KMS-11 (cell line): Measurements from ENCODE around the gene RBM20.

Source experiments
- H2AFZ ChIP-seq: fragments of 200-600 bp; sonication (generic); 2 replicates; pipeline ENCODE4 v1.6.1; 2016; ENCODE audit warnings: antibody characterized with exemption, mixed run types, low read depth
- H3K27ac ChIP-seq: fragments of 200-600 bp; sonication (generic); 2 replicates; pipeline ENCODE4 v1.6.1; 2016; ENCODE audit warnings: mild to moderate bottlenecking, mixed run types
- H3K27me3 ChIP-seq: fragments of 200-600 bp; sonication (generic); 2 replicates; pipeline ENCODE4 v1.6.1; 2017; ENCODE audit warnings: mild to moderate bottlenecking, low read depth, mixed run types, moderate library complexity; ENCODE audit not compliant: insufficient read depth
- H3K36me3 ChIP-seq: fragments of 200-600 bp; sonication (generic); 2 replicates; pipeline ENCODE4 v1.6.1; 2017; ENCODE audit warnings: mild to moderate bottlenecking, mixed run types; ENCODE audit not compliant: insufficient read depth
- H3K4me1 ChIP-seq: fragments of 200-600 bp; sonication (generic); 2 replicates; pipeline ENCODE4 v1.6.1; 2016; ENCODE audit warnings: mild to moderate bottlenecking, low read depth, mixed run types; ENCODE audit not compliant: poor library complexity, severe bottlenecking
- H3K4me2 ChIP-seq: fragments of 200-600 bp; sonication (generic); 2 replicates; pipeline ENCODE4 v1.7.0; 2016; ENCODE audit warnings: mild to moderate bottlenecking, mixed run types
- H3K4me3 ChIP-seq: fragments of 200-600 bp; sonication (generic); IDR thresholded peaks from 2 replicates; pipeline ENCODE4 v1.6.1; 2017; ENCODE audit warnings: low read depth, low read length, mixed read lengths; ENCODE audit not compliant: insufficient read depth
- H3K79me2 ChIP-seq: fragments of 200-600 bp; sonication (generic); 2 replicates; pipeline ENCODE4 v1.6.1; 2016; ENCODE audit warnings: low read depth, mixed run types; ENCODE audit not compliant: insufficient read depth
- H3K9ac ChIP-seq: fragments of 200-600 bp; sonication (generic); 2 replicates; pipeline ENCODE4 v1.6.1; 2016; ENCODE audit warnings: mild to moderate bottlenecking, mixed run types
- H4K20me1 ChIP-seq: fragments of 200-600 bp; sonication (generic); 2 replicates; pipeline ENCODE4 v1.6.1; 2016; ENCODE audit warnings: mild to moderate bottlenecking, mixed run types; ENCODE audit not compliant: insufficient read depth
- TF ChIP-seq, protein P1 (sequence below): fragments of 200-600 bp; sonication (generic); conservative IDR thresholded peaks from 2 replicates; pipeline ENCODE4 v1.6.1; 2017; ENCODE audit warnings: low read depth, mild to moderate bottlenecking, antibody characterized with exemption, low read length, moderate library complexity, mixed read lengths

RBM20 gene

DNA sequence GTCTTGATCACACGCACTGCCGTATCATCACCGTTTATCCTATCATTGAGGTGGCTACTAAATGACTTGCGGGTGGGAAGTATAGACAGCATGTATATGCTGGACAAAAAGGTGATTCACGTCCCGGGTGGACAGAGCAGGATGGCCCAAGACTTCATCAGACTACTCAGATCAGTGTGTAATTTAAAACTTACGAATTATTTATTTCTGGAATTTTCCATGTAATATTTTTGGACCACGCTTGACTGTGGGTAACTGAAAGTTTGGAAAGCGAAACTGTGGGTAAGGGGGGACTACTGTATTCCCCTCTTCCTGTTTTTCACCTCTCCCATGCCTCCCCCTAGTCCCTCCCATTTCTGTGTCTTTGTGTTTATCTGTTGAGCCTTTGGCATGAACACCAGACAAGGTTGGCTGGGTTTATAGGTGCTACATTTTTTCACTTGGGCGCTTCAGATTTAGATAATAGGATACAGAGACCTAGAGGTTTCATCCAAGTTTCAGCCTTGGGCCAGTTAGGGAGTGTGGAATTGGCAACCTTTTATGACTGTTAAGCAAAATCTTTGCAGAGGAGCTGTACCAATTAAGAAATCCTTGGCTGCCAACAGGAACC lies 55.8 kb downstream of the RBM20 start:
- Histone ChIP-seq H4K20me1 (no peaks in the 10 kb centered on the region), H3K27ac (no peak overlapping the region), H3K27me3 (no peaks in the 10 kb centered on the region), H2AFZ (no peak overlapping the region), H3K79me2 (no peaks in the 10 kb centered on the region), H3K9ac (no peak overlapping the region), H3K4me3 (no peak overlapping the region), H3K4me1 (no peaks in the 10 kb centered on the region), H3K4me2 (no peak overlapping the region), H3K36me3 (no peaks in the 10 kb centered on the region)
- TF ChIP-seq, protein P1, sequence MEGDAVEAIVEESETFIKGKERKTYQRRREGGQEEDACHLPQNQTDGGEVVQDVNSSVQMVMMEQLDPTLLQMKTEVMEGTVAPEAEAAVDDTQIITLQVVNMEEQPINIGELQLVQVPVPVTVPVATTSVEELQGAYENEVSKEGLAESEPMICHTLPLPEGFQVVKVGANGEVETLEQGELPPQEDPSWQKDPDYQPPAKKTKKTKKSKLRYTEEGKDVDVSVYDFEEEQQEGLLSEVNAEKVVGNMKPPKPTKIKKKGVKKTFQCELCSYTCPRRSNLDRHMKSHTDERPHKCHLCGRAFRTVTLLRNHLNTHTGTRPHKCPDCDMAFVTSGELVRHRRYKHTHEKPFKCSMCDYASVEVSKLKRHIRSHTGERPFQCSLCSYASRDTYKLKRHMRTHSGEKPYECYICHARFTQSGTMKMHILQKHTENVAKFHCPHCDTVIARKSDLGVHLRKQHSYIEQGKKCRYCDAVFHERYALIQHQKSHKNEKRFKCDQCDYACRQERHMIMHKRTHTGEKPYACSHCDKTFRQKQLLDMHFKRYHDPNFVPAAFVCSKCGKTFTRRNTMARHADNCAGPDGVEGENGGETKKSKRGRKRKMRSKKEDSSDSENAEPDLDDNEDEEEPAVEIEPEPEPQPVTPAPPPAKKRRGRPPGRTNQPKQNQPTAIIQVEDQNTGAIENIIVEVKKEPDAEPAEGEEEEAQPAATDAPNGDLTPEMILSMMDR: no peak

DNA sequence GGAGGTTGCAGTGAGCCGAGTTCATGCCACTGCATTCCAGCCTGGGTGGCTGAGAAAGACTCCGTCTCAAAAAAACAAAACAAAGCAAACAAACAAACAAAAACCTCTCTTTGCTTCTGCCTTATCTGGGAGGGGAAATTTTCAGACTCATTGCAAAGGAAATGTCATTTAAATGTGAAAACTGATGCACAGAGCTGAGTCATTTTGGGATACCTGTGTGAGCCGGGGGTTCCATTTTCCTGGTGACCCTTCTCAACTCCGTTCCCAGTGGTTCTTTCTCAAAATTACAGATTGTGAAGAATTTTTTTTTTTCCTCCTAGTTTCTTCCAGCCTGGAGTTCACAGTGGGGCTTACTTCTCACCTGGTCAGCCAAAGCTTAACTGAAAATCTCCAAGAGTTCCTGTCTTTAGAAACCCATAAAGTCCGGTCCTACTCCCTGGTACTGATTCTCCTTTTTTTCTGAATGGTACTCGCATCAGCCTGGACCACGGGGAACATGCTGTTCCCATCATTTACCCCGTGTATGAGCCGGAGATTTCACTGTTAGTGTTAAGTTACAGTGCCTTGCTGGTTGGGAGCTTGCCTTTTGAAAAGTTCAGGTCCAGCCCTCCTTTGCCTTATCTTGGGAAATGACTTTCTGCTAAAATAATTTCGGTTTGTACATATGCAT lies 56.9 kb downstream of the RBM20 start:
- TF ChIP-seq, protein P1: no peak
- Histone ChIP-seq H3K9ac (no peak overlapping the region), H3K79me2 (no peaks in the 10 kb centered on the region), H3K4me1 (no peaks in the 10 kb centered on the region), H4K20me1 (no peaks in the 10 kb centered on the region), H3K27ac (no peak overlapping the region), H3K36me3 (no peaks in the 10 kb centered on the region), H2AFZ (no peak overlapping the region), H3K27me3 (no peaks in the 10 kb centered on the region), H3K4me2 (no peak overlapping the region), H3K4me3 (no peak overlapping the region)

DNA sequence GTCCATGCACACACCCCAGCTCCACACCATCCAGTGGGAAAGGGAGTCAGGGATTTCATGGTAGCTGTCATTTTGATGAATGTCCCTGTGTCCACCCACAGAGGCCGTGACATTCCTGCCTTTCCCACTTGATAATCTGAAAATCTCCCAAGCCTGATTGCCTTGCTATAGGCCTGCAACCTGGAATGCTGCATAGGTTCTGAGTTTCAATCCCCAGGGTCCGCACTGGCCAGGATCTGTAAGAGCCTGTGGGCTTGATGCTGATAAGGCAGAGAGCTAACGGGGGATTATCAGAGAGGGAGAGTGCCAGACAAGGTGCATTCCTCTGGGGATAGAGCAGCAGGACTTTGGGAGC lies 57.5 kb downstream of the RBM20 start:
- Histone ChIP-seq H3K4me1 (no peaks in the 10 kb centered on the region), H3K27ac (no peak overlapping the region), H3K4me3 (no peak overlapping the region), H2AFZ (no peak overlapping the region), H3K27me3 (no peaks in the 10 kb centered on the region), H4K20me1 (no peaks in the 10 kb centered on the region), H3K4me2 (no peak overlapping the region), H3K79me2 (no peaks in the 10 kb centered on the region), H3K9ac (no peak overlapping the region), H3K36me3 (no peaks in the 10 kb centered on the region)
- TF ChIP-seq, protein P1: no peak

DNA sequence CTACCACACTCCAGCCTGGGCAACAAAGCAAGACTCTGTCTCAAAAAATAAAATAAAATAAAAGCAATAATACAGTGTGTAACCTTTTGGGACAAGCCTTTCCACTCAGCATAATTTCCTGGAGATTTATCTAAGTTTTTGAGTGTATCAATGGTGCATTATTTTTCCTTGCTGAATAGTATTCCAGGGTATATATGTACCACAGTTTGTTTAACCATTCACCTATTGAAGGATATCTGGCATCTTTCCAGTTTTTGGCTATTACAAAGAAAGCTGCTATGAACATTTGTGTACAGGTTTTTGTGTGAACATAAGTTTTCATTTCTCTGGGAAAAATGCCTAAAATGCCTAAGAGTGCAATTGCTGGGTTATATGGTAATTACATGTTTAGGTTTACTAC lies 59.9 kb downstream of the RBM20 start:
- Histone ChIP-seq H3K9ac (no peak overlapping the region), H2AFZ (no peak overlapping the region), H3K4me1 (no peaks in the 10 kb centered on the region), H3K4me3 (no peak overlapping the region), H3K4me2 (no peak overlapping the region), H3K36me3 (no peaks in the 10 kb centered on the region), H4K20me1 (no peaks in the 10 kb centered on the region), H3K27me3 (no peaks in the 10 kb centered on the region), H3K79me2 (no peaks in the 10 kb centered on the region), H3K27ac (no peak overlapping the region)
- TF ChIP-seq, protein P1: no peak
